ENCODE measurements around the gene PDCD2. TPM values are rescaled to one million over a fixed set of nuclear protein-coding genes. Genes with fewer than 3 reads are reported as not detected.

The PDCD2 gene
- polyA plus RNA-seq, 1 donor (not counting 4 experiments of a cell fraction or from before 2014, with no cell fraction given) = 103 TPM

Other genes with a start within 250 kb of the PDCD2 start
- 339 to 438 TPM (median 430 TPM) in 3 replicates for gene PSMB1, start 31.3 kb downstream of the PDCD2 start, polyA plus RNA-seq
- 14.8 to 17.3 TPM (median 15.8 TPM) in 3 replicates for gene TBP, start 30.3 kb downstream of the PDCD2 start, polyA plus RNA-seq

Data from keratinocyte (primary cell).